Left renal cortex interstitium (tissue), 4 donors: Measurements from ENCODE around the gene ZFR. TPM values are rescaled to one million over a fixed set of nuclear protein-coding genes. Genes with fewer than 3 reads are reported as not detected.

Source experiments
- DNase-seq, 4 donors: peaks; one replicate each; pipeline ENCODE4 v3.0.0-alpha.2; 2013; ENCODE audit warnings: low read depth in 4 of 4, low spot score in 2 of 4, missing footprints in 1 of 4
- polyA plus RNA-seq, 4 donors: library from polyadenylated mRNA; unstranded; fragments of 120-200 nt; gene quantifications; one replicate each; pipeline ENCODE4 v1.2.1, GENCODE V29; 2013; ENCODE audit not compliant: insufficient read length in 4 of 4

Gene ZFR
- polyA plus RNA-seq: 100 to 1,000 TPM; 106 to 129 (median 120) TPM

DNA sequence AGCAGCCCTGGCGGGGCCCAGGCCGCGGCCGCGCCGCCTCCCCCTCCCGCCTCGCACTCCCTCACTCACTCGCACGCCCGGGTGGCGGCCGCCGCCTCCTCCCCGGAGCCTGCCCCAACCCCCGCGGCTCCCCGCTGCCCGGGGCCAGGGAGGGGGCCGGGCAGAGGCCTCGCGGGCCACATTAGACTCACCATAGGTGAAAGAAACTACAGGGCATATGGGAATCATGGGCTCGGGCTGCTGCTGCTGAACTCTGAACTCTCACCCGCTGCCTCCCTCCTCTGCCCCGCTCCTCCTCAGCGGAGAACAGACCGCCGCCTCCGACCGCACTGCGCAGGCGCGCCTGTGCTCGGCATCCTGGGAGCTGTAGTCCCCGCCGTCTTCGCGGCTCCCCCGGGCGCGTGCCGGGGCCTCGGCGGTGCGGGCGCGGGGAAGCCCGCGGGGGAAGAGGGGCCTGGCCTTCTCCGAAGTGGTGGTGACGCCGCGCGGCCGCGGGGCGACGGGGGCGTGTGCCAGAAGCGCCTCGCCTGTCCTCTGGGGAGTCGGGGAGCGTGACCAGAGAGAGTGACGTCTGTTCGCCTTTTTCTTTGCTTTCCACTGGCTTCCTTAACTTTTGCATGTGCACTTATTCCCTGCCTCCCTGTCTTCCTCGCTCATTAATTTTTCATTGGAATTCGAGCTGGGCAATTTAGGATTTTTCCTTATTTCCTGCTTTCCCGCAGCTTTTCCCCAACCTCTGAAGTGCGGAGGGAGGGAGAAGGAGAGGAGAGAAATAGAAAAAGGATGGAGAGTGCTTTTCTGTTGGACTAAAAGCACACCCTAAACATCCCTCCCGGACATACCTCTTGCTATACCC, at the start of gene ZFR:
Gene ZFR (minus strand): TSS at position 310 of the 856 bp plus-strand sequence. CDS start 82 bp downstream, at position 228.
- DNase-seq: peak; percentile 79 to 88 (median 84)

DNA sequence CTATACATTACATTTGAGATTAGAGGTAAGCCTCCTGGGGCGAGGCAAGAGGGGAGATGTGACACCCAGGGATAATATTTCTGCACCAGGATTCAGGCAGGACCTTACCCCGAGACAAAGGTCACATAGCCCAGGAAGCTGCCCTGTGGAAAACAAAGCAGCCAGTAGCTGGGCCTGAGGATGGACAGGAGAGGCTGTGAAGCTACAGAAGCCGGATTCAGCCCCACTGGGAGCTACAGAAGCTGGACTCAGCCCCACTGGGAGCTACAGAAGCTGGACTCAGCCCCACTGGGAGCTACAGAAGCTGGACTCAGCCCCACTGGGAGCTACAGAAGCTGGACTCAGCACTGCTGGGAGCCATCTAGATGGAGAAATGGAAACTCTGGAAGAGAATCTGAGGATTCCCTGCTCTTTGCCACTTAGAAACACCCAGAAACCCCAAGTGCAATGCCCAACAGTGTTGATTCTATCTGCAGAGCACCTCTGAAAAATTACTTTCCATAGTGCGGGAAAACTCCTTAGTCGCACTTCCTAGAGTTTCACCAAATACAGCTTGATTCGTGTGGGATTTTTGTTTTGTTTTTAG, 46.5 kb upstream of the ZFR start:
- no peak for DNase-seq

DNA sequence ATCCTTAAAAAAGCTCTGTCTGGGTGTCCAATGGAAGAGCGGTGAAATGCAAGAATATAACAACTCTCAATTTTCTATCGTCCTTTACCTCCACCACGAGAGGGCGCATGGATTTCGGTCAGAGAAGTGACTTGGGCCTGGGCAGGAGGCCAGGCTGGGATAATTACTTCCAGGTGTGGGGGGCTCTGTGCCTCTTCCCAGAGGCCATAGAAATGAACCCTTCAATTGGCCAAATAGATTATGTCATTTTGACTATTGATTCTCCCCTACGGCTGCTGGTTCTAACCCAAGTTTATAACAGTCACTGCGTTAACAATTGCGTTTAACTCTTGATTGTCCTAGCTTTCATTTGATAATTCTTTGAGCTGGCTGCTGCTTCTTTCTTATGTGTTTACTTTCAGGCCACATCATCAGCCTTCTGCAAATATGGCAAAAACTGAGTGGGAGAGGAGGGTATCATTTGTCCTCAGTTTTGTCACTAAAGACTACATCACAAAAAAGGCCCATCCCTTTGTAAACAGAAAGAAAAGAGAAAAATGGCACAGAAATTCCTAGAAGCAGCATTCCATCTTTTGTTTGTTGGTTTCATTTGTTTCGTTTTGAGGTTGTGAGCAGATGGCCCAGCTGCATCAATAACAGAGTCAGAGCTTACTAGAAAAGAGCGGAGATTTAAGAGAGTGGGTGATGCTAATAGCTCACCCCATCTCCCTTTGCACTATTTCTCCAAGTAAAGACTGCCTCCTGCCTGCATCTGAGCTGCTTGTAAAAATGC, 45.4 kb upstream of the ZFR start:
- DNase-seq: peak in 3 of 4 donors; percentile 66 to 80 (median 73)

GRCh38 chr5:32487424-32487823, 42.9 kb upstream of the ZFR start:
- DNase-seq: no peak

- no peak for DNase-seq
Observed at GRCh38 chr5:32487008-32487407, 42.5 kb upstream of the ZFR start.

GRCh38 chr5:32482193-32482592, 37.7 kb upstream of the ZFR start:
- DNase-seq: no peak

GRCh38 chr5:32479096-32479495, 34.6 kb upstream of the ZFR start:
- no peak for DNase-seq

DNA sequence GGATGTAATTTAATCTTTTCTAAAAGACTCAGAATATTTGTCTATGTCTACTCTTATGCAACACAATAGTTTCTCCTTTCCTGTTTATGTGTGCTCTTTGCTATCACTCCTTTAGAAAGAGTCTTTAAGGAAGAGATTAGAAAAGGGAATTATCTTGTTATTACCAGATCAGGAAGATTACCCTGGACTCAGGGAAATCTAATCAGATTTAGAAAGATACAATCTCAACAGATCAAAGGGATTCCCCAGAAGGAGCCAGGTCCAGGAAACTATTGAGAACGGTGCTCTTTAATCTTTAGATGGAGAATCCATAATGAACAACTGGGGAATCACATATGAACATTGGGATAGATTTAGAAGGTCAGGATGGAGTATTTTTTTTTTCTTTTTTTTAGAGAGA, 32.4 kb upstream of the ZFR start:
- no peak for DNase-seq

GRCh38 chr5:32475334-32476097, 31.0 kb upstream of the ZFR start:
- no peak for DNase-seq

DNA sequence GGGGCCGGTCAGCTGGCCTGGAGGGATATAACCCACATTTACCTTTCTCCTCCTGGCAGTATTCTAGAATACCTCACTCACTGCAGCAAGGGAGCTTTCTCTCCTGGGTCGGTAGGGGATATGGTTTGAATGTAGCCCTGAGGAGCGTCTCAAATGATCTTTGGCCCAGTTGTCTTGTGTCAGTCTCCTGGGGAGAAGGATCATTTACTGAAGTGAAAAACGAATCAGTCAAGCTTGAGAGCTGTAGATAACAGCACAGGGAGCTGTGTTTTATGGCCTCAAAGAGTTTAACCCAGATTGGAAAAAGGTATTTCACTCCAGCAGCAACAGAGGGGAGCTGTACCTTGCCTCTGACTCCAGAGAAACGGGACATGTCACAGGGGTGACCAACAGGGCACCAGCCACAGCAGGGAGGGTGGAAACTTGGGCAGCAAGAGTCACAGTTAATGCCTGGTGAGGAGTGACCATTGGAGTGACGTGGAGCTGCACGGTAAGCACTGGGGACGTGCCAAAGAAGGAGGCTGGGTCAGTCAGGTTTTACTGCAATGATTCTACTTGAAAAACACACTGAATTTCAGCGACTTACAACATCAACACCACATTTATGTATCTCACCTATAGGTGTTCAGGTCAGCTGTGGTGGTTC, 29.8 kb upstream of the ZFR start:
- DNase-seq: no peak

- no peak for DNase-seq
Observed at GRCh38 chr5:32473072-32473471, 28.5 kb upstream of the ZFR start.

- DNase-seq: no peak
Observed at GRCh38 chr5:32471784-32472183, 27.2 kb upstream of the ZFR start.

DNA sequence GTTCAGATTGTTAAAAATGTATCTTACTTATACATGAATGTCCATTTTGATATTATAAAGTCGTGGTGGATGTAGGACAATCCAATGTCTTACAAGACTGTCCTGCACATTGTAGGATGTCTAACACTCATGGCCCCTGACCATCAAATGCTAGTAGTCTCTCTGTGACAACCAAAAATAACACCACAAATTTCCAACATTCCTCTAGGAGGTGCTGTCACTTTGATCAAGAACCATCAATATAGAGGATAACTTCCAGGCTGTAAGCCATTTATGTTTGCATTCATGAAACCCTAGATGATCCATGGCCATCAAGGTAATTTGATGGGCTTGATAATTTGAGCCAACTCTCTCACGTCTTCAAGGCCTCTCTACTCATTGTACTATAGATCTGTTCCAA, 20.5 kb upstream of the ZFR start:
- no peak for DNase-seq

DNA sequence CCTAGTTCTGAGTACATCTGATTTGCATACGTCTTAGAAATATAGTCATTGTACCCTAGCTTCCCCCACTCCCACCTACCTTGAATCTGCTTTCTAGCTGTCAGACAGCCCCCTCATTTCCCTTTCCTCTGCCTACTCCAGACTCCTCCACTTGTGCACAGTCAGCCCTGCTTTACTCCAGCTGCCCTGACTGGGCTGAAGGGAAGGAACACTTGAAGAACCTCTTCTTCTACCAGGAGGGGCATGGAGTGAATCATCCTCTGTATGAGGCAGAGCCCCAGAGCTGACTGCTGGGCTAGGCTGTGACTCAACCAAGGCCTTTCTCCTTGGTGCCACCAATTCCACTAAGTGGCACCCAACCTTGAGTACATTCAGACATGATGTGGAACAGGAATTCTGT, 18.1 kb upstream of the ZFR start:
- DNase-seq: no peak

- no peak for DNase-seq
Observed at GRCh38 chr5:32461441-32462120, 17.0 kb upstream of the ZFR start.

DNA sequence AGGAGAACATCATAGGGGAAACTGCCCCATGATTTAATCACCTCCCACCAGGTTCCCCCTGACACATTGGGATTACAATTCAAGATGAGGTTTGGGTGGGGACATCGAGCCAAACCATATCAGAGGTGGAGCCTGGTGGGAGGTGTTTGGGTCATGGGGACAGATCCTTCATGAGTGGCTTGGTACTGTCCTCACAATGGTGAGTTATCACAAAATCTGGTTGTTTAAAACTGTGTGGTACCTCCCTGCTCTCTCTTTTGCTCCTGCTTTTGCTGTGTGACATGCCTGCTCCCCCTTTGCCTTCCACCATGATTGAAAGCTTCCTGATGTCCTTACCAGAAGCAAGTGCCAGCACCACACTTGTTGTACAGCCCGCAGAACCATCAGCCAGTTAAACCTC, 16.2 kb upstream of the ZFR start:
- no peak for DNase-seq

GRCh38 chr5:32458880-32459495, 14.4 kb upstream of the ZFR start:
- DNase-seq: no peak

DNA sequence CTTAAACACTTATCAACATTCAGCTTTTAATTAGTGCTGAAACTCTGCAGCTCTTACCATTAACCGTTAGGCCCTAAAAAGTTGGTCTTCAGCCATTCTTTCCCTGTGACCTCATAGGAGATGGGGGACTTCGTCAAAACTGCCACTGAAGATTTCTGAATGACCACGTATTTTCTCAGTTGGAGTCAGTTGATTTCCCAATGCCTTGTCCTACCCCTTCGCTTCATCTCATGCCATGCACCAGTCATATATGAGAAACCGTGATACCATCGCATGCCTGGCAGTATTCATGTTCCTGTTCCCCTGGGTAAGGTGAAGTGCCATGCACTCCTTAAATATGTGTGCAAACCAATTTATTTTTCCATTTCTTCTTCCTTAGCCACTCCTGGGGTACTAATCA, 10.8 kb upstream of the ZFR start:
- no peak for DNase-seq

GRCh38 chr5:32454821-32455220, 10.3 kb upstream of the ZFR start:
- DNase-seq: no peak
